SU-DHL-6 (cell line): Measurements from ENCODE around the gene BTNL2.
"Not testable (repeated sequence)": the region's sequence is repeated elsewhere in the genome, so short reads cannot be mapped to it uniquely, and the experiment has no call there.

Experiments
- H2AFZ ChIP-seq: fragments of 200-600 bp; sonication (generic); 2 replicates; pipeline ENCODE4 v1.6.1; 2014; ENCODE audit warnings: low read depth, mild to moderate bottlenecking, moderate library complexity, mixed read lengths, antibody characterized with exemption, low read length; ENCODE audit not compliant: severe bottlenecking
- H3F3A ChIP-seq: fragments of 200-600 bp; shearing (Covaris generic); 2 replicates; pipeline ENCODE4 v1.6.0; 2016; ENCODE audit warnings: antibody characterized with exemption, mild to moderate bottlenecking; ENCODE audit not compliant: insufficient read depth
- H3K27ac ChIP-seq: fragments of 200-600 bp; sonication (generic); 2 replicates; pipeline ENCODE4 v1.5.1; 2016; ENCODE audit warnings: low read depth, mild to moderate bottlenecking, low read length, moderate library complexity, mixed read lengths
- H3K27me3 ChIP-seq: fragments of 200-600 bp; sonication (generic), shearing (Covaris generic); 2 replicates; pipeline ENCODE4 v1.6.0; 2014; ENCODE audit warnings: mild to moderate bottlenecking, low read length
- H3K36me3 ChIP-seq: fragments of 200-600 bp; sonication (generic); 2 replicates; pipeline ENCODE4 v1.6.1; 2014; ENCODE audit warnings: mild to moderate bottlenecking, low read length, mixed read lengths
- H3K4me2 ChIP-seq: fragments of 300-600, 200-600 bp; shearing (Covaris generic), sonication (generic); 2 replicates; pipeline ENCODE4 v1.6.0; 2014; ENCODE audit warnings: low read length, low read depth, mild to moderate bottlenecking; ENCODE audit not compliant: poor library complexity, severe bottlenecking
- H3K4me3 ChIP-seq: fragments of 200-600 bp; sonication (generic); 2 replicates; pipeline ENCODE4 v1.5.1; 2014; ENCODE audit warnings: antibody characterized with exemption, low read length, mild to moderate bottlenecking, mixed read lengths; ENCODE audit not compliant: insufficient read depth, poor library complexity, severe bottlenecking
- H3K79me2 ChIP-seq: fragments of 200-600 bp; sonication (generic); 2 replicates; pipeline ENCODE4 v1.6.1; 2014; ENCODE audit warnings: mild to moderate bottlenecking, low read length, moderate library complexity; ENCODE audit not compliant: insufficient read depth
- H3K9ac ChIP-seq: fragments of 200-600 bp; sonication (generic); 2 replicates; pipeline ENCODE4 v1.7.0; 2014; ENCODE audit warnings: mild to moderate bottlenecking, low read length
- H3K9me2 ChIP-seq: fragments of 200-600 bp; sonication (generic); replicated peaks from 2 replicates; pipeline ENCODE4 v1.6.1; 2014; ENCODE audit warnings: low read length; ENCODE audit not compliant: insufficient read depth
- H3K9me3 ChIP-seq: fragments of 200-600 bp; sonication (generic); 2 replicates; pipeline ENCODE4 v1.6.1; 2014; ENCODE audit warnings: low read length, mixed read lengths; ENCODE audit not compliant: insufficient read depth
- H4K20me1 ChIP-seq: fragments of 200-600 bp; sonication (generic); 2 replicates; pipeline ENCODE4 v1.6.1; 2014; ENCODE audit warnings: low read depth, mild to moderate bottlenecking, antibody characterized with exemption, low read length, moderate library complexity, mixed read lengths
- EZH2phosphoT487 ChIP-seq: fragments of 200-600 bp; sonication (generic), shearing (Covaris generic); conservative IDR thresholded peaks from 2 replicates; pipeline ENCODE4 v1.6.1; 2018; ENCODE audit warnings: mild to moderate bottlenecking, antibody characterized with exemption, low read length, moderate library complexity, mixed read lengths
- TF ChIP-seq, protein P1 (sequence below): fragments of 200-600 bp; sonication (generic); IDR thresholded peaks from one replicate; pipeline ENCODE4 v1.5.1; 2017; ENCODE audit warnings: antibody characterized with exemption, mild to moderate bottlenecking, low read length, moderate library complexity; ENCODE audit not compliant: insufficient read depth, poor library complexity, severe bottlenecking

Gene BTNL2

GRCh38 chr6:32369660-32370059 is 37.3 kb downstream of the BTNL2 start:
- Histone ChIP-seq H3F3A (no peaks in the 10 kb centered on the region), H3K36me3 (no peaks in the 10 kb centered on the region), H3K9me3 (no peaks in the 10 kb centered on the region), H3K4me2 (no peak overlapping the region), H3K27me3 (no peaks in the 10 kb centered on the region), H2AFZ (no peak overlapping the region), H3K27ac (no peak overlapping the region), H3K4me3 (no peak overlapping the region), H3K9me2 (no peaks in the 10 kb centered on the region), H3K9ac (no peak overlapping the region), H4K20me1 (no peaks in the 10 kb centered on the region), H3K79me2 (no peaks in the 10 kb centered on the region)
- TF ChIP-seq, protein P1, sequence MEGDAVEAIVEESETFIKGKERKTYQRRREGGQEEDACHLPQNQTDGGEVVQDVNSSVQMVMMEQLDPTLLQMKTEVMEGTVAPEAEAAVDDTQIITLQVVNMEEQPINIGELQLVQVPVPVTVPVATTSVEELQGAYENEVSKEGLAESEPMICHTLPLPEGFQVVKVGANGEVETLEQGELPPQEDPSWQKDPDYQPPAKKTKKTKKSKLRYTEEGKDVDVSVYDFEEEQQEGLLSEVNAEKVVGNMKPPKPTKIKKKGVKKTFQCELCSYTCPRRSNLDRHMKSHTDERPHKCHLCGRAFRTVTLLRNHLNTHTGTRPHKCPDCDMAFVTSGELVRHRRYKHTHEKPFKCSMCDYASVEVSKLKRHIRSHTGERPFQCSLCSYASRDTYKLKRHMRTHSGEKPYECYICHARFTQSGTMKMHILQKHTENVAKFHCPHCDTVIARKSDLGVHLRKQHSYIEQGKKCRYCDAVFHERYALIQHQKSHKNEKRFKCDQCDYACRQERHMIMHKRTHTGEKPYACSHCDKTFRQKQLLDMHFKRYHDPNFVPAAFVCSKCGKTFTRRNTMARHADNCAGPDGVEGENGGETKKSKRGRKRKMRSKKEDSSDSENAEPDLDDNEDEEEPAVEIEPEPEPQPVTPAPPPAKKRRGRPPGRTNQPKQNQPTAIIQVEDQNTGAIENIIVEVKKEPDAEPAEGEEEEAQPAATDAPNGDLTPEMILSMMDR, result no peak
- TF ChIP-seq EZH2phosphoT487, result no peak

- Histone ChIP-seq H3K9me3 (no peaks in the 10 kb centered on the region), H3K36me3 (0 out of 2 replicates have a peak, but pooled peaks cover 3% of the 10 kb centered on the region), H3K4me3 (no peak overlapping the region), H3K79me2 (no peaks in the 10 kb centered on the region), H3K4me2 (no peak overlapping the region), H2AFZ (no peak overlapping the region), H3K9ac (no peak overlapping the region), H3K9me2 (no peaks in the 10 kb centered on the region), H3F3A (no peaks in the 10 kb centered on the region), H3K27ac (no peak overlapping the region), H4K20me1 (no peaks in the 10 kb centered on the region), H3K27me3 (no peaks in the 10 kb centered on the region)
- no peak for TF ChIP-seq EZH2phosphoT487
Measured at GRCh38 chr6:32367644-32368043, 39.3 kb downstream of the BTNL2 start.

GRCh38 chr6:32359225-32359624 is 47.8 kb downstream of the BTNL2 start:
- not testable (repeated sequence) for H2AFZ ChIP-seq, H3F3A ChIP-seq, H3K27me3 ChIP-seq, H4K20me1 ChIP-seq, H3K9ac ChIP-seq, H3K27ac ChIP-seq, H3K9me3 ChIP-seq, H3K79me2 ChIP-seq, H3K4me3 ChIP-seq, H3K9me2 ChIP-seq, H3K36me3 ChIP-seq, H3K4me2 ChIP-seq

DNA sequence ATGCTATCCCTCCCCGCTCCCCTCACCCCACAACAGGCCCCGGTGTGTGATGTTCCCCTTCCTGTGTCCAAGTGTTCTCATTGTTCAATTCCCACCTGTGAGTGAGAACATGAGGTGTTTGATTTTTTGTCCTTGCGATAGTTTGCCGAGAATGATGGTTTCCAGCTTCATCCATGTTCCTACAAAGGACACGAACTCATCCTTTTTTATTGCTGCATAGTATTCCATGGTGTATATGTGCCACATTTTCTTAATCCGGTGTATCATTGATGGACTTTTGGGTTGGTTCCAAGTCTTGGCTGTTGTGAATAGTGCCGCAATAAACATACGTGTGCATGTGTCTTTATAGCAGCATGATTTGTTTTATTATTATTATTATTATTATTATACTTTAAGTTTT is 48.4 kb downstream of the BTNL2 start:
- H3K4me2 ChIP-seq, H2AFZ ChIP-seq, H3K4me3 ChIP-seq, H3K27ac ChIP-seq, H3K9ac ChIP-seq, H3F3A ChIP-seq, H4K20me1 ChIP-seq, H3K9me3 ChIP-seq, H3K9me2 ChIP-seq, H3K79me2 ChIP-seq, H3K27me3 ChIP-seq, H3K36me3 ChIP-seq: not testable (repeated sequence)

DNA sequence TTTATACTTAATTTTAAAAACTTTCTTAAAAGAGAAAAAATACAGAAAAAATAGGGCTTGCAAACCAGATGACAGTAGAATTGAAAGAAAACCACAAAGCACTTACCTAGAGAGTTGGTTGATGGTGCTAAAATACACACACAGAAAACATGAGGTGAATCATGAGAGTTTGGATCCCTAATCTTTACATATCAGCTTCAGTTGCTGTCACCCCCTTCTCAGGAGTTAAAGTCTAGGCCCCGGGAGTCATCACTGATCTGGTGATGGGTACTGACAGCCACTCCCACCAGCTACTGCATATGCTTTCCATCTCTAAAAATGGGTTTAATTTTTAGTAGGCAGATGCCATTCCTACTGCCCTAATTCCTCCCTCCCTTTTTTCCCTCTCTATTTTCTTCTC is 52.0 kb downstream of the BTNL2 start:
- Histone ChIP-seq H3K9me2 (no peaks in the 10 kb centered on the region), H3K4me2 (no peak overlapping the region), H4K20me1 (no peaks in the 10 kb centered on the region), H3K9me3 (no peaks in the 10 kb centered on the region), H3K9ac (no peak overlapping the region), H3K36me3 (peaks cover 14% of the 10 kb centered on the region), H2AFZ (no peak overlapping the region), H3K79me2 (no peaks in the 10 kb centered on the region), H3K27me3 (no peaks in the 10 kb centered on the region), H3K27ac (no peak overlapping the region), H3K4me3 (no peak overlapping the region), H3F3A (no peaks in the 10 kb centered on the region)
- TF ChIP-seq, protein P1, result no peak
- no peak for TF ChIP-seq EZH2phosphoT487
